Activated CD4-positive, CD25-positive, alpha-beta regulatory T cell treated with anti-CD3 and anti-CD28 coated beads, Interleukin-2, amount 50 U/mL, for 16 hours (primary cell): ENCODE measurements around the gene CNTF.

Experiments used
- DNase-seq: peaks from one replicate; pipeline ENCODE4 v3.0.0-alpha.2; 2020; ENCODE audit warnings: low read depth, low spot score

The CNTF gene

DNA sequence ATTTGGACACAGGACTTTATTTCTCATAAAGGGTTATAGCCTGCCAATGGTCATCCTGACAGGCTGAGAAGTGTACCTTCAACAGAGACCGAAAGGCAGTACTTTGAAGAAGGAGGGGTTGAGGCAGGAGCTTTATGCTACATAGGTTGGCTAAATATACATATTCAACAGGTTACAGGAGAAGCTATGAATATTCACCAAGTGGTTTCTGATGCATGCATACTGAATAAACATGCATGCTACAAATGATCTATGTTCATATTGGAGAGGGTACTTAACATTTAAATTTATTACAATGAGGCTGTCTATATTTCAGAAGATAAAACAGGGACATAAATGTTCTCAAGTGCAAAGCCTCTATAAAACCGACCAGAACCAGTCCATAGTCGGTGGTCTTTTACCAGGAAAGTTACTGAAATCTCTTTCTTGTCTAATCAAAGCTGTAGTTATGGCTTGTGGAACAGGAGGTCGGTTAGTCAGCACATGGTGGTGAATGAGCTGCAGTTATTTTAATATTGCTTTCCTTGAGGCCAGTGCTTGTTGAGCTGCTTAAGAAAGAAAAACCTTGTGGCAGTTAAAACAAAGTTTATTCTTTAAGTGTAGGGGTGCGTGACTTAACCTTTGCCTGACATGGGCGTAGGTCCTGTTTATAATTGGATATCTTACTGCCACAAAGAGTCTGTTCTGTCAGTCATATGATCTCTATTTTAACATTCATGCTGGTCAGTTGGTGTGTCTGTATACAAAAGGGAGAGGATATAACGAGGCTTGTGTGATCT lies 19.5 kb downstream of the CNTF start:
- no peak for DNase-seq

DNA sequence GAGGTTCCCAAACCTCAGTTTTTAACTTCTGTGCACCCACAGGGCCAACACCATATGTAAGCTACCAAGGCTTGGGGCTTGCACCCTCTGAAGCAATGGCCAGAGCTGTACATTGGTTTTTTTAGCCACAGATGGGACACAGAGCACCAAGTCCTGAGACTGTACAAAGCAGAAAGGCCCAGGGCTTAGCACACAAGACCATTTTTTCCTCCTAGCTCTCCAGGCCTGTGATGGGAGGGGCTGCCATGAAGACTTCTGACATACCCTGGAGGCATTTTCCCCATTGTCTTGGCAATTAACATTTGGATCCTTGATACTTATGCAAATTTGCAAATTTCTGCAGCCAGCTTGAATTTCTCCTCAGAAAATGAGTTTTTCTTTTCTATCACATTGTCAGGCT lies 23.4 kb downstream of the CNTF start:
- no peak for DNase-seq

DNA sequence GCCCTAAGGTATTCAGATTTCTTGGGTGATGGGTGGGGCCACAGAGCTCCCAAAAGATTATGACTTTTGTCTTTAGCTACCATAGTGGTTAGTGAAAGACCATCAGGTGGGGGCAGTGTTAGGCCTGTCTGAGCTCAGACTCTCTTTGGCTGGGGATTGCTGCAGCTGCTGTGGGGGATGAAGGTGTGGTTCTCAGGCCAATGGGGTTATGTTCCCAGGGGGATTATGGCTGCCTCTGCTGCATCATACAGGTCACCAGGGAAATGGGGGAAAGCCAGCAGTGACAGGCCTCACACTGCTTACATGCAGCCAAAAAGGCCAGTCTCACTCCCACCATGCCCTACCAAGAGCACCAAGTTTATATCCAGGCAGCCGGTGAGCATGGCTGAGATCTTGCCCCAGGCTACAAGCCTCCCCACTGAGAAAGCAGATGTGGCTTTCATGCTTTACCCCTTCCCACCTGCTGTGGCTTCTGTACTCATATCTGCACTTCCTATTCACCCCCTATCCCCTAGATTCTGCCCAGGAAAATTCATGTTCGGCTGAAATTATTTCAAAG lies 24.8 kb downstream of the CNTF start:
- DNase-seq = no peak

DNA sequence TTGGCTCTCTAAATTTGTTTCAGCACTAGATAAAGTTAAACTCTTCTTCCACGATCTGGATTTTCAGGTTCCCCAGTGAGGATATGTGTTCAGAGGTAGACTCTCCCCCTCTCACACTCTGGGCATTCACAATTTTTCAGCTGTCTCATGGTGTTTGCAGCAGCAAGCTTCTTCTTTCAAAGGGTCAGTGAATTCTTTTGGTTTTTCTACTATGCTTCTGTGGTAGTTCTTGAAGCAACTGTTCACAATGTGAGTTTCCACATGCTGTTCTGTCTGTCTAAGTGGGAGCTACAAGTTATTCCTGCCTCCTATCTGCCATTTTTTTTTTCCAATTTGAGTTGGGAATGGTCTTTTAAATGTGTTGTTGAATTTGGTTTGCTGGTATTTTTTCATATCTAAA lies 25.4 kb downstream of the CNTF start:
- no peak for DNase-seq

DNA sequence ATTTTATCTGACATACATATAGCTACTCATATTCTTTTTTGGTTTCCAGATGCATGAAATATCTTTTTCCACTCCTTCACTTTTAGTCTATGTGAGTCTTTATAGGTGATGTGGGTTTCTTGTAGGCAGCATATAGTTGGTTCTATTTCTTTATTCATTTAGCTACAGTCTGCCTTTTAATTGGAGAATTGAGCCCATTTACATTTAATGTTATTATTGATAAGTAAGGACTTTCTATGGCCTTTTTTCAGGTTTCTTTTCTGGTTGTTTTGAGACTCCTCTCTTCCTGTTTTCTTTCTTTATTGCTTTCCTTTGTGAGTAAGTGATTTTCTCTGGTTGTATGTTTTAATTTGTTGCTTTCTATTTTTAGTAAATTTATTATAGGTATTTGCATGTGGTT lies 27.2 kb downstream of the CNTF start:
- no peak for DNase-seq

DNA sequence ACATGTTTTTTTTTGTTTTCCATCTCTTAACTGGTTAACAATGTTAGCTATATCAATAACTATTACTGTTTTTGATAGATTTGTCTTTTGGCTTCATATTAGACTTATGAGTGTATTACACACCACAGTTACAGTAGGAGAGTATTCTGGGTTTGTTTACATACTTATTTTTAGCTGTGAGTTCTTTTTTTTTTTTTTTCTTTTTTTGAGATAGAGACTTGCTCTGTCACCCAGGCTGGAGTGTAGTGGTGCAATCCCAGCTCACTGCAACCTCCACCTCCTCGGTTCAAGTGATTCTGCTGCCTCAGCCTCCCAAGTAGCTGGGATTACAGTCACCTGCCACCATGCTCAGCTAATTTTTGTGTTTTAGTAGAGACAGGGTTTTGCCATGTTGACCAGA lies 28.0 kb downstream of the CNTF start:
- DNase-seq = no peak

DNA sequence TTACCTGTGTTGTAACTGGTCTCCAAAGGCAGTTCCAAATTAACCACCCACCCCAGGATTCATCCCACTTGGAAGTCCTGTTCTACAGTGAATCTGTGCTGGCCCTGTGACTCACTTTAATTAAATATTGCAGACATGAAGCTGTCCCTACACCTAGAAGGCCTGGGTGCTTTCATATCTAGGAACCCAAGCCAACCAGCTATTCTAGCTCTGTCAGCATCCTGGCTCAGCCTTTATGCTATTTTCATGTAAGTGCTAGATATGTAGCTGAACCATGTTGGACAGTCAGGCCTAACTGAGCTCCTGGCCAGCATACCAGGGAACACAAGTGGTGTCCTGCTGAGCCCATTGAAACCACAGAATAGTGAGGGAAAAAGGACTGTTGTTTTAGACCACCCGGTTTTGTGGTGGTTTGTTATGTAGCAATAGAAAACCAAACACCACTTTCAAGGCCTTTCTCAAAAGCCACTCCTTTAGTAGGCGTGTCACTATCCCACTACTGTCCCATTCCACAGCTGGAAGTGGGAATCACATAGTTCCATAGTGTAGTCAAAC lies 30.3 kb downstream of the CNTF start:
- no peak for DNase-seq

DNA sequence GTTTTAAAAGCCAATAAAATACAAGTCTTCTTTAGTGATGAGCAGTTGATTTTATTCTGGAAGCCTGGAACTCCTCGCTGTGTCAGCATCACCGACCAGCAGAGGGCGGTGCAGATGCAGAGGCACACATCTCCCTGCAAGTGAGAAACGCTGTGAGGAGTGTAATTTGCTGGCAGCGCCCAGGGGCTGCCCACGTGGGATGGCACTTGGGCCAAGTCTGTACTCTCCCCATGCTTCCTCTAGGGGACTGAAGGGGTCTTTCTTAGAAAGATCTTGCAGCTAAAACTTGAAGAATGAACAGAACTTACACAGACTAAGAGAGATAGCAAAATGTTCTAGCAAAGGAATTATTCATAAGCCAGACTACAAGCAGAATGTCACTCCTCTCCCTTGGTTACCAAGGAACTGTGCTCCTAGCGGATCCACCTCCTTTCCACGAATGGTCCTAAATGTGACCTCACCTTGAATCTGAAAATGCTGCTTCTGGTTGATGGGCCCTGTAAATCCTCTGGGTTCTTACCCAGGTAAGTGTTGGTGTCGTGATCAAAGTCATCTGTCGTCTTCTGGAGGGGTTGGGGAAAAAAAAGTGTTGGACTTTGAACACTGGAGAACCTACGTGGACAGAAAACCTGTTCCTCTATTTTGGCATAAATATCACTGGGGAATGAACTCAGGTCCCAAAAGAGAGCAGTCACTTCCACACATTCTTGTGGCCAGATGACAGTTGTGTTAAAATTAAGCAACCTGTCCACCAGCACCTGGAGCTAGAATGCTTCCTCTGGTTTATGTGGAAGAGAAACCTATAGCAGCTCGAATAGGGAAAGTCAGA lies 31.8 kb downstream of the CNTF start:
- DNase-seq = peak; percentile 44

DNA sequence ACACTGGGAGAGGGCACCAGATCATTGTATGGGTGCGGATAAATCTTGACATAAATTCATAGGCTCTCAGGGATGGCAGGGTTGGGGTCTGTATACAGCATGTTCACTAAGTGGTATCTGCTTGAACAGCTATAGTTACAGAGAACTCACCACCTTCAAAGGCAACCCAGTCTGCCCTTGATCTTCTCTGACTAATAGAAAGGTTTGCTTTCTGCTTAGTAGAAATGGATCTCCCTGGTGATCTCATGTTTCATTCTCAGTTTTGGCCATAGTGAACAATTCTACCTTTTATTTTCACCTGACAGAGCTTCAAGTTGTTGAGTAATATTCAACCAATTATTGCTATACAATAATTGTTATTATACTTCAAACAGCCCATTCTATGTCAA lies 32.4 kb downstream of the CNTF start:
- DNase-seq = no peak

DNA sequence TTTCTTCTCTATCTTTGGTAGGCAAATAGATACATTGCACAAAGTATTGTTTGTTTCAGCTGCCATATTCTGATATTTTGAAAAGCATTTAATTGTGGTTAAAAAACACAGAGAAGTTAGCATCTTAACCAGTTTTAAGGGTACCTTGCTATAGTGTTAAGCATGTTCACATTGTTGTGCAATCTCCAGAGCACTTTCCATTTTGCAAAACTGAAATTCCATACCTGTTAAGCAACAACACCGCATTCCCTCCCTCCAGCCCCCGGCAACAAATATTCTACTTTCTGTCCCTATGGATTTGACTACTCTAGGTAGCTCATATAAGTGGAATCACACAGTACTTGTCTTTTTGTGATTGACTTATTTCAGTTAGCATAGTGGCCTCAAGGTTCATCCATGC lies 33.9 kb downstream of the CNTF start:
- DNase-seq = no peak

DNA sequence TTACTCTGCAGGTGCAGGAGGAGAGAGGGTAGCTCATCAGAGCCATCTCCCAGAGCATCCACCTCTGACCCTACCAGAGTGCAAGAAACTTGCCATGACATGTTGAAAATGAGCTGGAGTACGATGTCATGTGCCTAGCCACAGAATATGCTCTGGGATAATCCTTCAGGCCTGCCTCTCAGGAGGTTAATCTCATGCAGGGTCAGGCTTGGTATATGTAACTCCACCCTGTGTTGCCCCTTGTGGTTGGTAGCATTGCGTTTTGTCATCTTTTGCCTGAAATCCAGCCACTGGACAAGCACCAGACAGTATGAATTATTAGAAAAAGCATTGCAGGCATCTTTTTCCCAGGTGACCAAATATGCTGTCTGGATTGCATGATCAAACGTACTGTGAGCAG lies 36.2 kb downstream of the CNTF start:
- DNase-seq = no peak

DNA sequence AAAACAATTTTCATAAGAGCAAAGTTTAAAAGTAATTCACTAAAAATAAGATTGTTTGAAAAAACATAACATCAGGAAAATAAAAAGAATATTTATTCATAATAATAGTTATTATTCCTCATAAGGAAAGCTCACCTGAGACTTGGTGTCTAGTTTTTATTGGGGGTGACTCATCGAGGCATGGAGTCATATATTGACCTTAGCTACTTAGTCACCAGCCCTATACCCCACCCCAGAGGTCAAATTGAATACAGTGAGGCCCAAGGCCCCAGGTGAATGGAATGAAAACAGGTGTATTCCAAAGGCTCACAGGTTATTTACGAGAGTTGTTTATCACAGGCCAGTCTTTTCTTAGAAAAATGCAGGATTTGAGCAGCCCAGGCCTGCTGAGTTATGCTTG lies 36.9 kb downstream of the CNTF start:
- no peak for DNase-seq

DNA sequence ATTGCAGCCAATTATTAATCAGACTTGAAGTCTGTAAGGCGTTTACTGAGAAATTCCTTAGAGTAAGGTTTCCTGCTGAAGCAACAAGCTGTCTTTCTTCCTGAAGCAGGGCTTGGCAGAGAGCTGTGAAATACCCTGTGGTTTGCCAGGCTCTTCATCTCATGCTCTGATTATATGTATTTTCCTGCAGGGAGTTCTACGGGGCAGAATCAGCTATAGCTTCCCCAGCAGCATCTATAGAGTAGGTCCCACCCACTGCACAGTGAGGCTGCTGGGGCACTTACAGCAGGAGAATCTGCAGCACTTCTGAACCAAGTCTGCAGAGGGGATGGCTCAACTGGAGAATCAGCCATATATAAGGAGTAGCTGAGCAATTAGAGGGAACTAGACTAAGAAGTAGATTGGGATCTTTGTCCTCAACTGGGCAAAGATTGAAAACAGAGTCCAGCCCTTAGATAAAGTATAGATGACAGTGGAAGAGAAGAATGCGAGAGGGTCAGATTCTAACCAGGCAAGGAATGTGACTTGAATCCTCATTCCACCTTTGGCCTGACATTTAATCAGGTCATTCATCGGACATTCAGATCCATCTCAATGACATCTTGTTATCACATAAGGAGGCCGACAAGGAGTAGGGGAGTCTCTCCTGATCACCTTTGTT lies 37.6 kb downstream of the CNTF start:
- no peak for DNase-seq

DNA sequence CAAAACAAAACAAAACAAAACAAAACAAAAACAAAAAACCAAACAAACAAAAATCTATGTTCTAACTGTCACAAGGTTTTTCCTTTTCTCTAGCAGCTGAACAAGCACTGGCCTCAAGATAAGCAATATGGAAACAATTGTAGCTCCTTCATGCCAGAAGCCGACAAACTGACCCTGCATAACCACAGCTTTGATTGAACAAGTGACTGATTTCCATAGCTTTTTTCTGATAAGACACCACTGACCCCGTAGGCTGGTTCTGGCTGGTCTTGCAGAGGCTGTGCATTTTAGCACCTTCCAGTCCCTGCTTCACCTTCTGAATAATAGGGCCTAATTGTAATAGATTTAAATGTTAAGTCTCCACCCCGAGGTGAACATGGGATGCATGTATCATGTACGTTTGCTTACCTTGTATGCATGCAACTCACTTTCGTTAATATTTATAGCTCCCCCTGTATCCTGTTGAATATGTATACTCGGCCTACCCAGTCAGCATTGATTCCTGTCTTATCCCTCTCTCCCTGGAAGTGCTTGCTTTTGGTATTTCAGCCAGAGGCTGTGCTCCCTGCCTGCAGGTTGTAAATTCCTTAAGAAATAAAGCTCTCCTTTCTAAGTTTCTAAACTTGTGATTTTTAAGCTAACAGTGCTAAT lies 49.6 kb downstream of the CNTF start:
- no peak for DNase-seq

DNA sequence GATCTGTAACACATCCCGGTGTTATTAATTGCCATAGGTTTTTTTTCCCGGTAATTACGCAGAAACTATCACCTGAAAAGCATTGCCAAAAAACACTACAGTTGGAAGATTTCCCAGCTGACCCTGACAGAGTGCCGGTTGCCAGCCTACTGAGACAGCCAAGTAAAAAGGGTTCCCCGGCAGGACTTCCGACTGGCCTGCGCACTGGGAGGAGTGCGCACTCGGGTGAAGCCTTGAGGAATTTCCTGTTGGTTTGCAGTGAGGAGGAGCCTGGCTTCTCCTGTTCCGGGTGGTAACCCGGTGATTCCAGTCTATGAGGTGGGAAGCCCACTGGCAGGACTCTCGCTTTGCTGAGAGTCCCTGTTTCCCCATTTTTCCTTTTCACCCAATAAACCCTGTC lies 52.1 kb downstream of the CNTF start:
- no peak for DNase-seq
